HL-60 (cell line): ENCODE measurements around the gene USP21.
A peak's percentile ranks its signal among the peaks of the same experiment; 100 is the strongest.
"Not testable (repeated sequence)": the region's sequence is repeated elsewhere in the genome, so short reads cannot be mapped to it uniquely, and the experiment has no call there.

Experiments
- DNase-seq, 2 experiments: peaks; one replicate each; pipeline ENCODE4 v3.0.0-alpha.2; 2010 to 2020; ENCODE audit warnings: low read depth in 1 of 2, low spot score in 1 of 2
- H3K27ac ChIP-seq: fragments of 250-450 bp; sonication (Bioruptor Pico); replicated peaks from 2 replicates; pipeline ENCODE4 v1.5.1; 2020; ENCODE audit warnings: mild to moderate bottlenecking, moderate library complexity
- H3K27me3 ChIP-seq: fragments of 250-450 bp; sonication (Bioruptor Pico); 2 replicates; pipeline ENCODE4 v1.5.1; 2021; ENCODE audit warnings: mild to moderate bottlenecking, moderate library complexity; ENCODE audit not compliant: insufficient read depth, poor library complexity, severe bottlenecking
- H3K4me3 ChIP-seq: replicated peaks from 2 replicates; pipeline ENCODE4 v1.5.1; 2011; ENCODE audit warnings: mild to moderate bottlenecking, control low read depth, low read length; ENCODE audit not compliant: insufficient read depth
- GABPA ChIP-seq: IDR thresholded peaks from 2 replicates; pipeline ENCODE4 v1.6.1; 2012; ENCODE audit warnings: low read depth
- POLR2AphosphoS5 ChIP-seq: IDR thresholded peaks from 2 replicates; pipeline ENCODE4 v1.6.1; 2012; ENCODE audit warnings: low read depth
- SPI1 ChIP-seq: IDR thresholded peaks from 2 replicates; pipeline ENCODE4 v1.6.1; 2012; ENCODE audit warnings: low read depth, mild to moderate bottlenecking, borderline replicate concordance
- TF ChIP-seq, protein P1 (sequence below): IDR thresholded peaks from one replicate; pipeline ENCODE4 v1.5.1; 2011; ENCODE audit warnings: low read length, control low read depth, inconsistent platforms; ENCODE audit not compliant: insufficient read depth
- TF ChIP-seq, protein P2 (sequence below): IDR thresholded peaks from 2 replicates; pipeline ENCODE4 v1.6.1; 2012; ENCODE audit warnings: low read depth; ENCODE audit not compliant: insufficient replicate concordance

Gene USP21

DNA sequence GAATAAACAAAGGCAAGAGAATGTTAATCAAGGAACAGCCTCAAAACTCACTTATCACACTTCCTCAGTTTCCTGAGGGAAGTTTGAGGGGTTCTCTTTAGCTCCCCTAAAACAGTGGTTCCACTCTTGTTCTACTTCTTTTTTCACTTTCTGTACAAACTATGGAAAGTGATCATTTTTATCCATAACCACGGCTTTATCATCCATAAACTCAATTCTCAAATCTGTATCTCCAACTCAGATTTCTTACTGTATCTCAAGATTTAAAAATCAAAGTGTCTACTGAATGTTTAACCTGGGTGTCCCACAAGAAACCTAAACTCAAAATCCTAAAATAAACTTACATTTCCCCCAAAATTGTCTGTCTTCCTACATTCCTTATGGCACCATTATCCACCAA lies 45.4 kb upstream of the USP21 start:
- H3K27me3 ChIP-seq: no peaks in the 10 kb centered on the region
- H3K27ac ChIP-seq: no peak overlapping the region; the same call in 1 of the 2 replicates
- no peak for DNase-seq
- H3K4me3 ChIP-seq: no peak overlapping the region
- TF ChIP-seq POLR2AphosphoS5 (no peak), GABPA (no peak), SPI1 (no peak)
- TF ChIP-seq, protein P1, sequence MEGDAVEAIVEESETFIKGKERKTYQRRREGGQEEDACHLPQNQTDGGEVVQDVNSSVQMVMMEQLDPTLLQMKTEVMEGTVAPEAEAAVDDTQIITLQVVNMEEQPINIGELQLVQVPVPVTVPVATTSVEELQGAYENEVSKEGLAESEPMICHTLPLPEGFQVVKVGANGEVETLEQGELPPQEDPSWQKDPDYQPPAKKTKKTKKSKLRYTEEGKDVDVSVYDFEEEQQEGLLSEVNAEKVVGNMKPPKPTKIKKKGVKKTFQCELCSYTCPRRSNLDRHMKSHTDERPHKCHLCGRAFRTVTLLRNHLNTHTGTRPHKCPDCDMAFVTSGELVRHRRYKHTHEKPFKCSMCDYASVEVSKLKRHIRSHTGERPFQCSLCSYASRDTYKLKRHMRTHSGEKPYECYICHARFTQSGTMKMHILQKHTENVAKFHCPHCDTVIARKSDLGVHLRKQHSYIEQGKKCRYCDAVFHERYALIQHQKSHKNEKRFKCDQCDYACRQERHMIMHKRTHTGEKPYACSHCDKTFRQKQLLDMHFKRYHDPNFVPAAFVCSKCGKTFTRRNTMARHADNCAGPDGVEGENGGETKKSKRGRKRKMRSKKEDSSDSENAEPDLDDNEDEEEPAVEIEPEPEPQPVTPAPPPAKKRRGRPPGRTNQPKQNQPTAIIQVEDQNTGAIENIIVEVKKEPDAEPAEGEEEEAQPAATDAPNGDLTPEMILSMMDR: no peak
- TF ChIP-seq, protein P2, sequence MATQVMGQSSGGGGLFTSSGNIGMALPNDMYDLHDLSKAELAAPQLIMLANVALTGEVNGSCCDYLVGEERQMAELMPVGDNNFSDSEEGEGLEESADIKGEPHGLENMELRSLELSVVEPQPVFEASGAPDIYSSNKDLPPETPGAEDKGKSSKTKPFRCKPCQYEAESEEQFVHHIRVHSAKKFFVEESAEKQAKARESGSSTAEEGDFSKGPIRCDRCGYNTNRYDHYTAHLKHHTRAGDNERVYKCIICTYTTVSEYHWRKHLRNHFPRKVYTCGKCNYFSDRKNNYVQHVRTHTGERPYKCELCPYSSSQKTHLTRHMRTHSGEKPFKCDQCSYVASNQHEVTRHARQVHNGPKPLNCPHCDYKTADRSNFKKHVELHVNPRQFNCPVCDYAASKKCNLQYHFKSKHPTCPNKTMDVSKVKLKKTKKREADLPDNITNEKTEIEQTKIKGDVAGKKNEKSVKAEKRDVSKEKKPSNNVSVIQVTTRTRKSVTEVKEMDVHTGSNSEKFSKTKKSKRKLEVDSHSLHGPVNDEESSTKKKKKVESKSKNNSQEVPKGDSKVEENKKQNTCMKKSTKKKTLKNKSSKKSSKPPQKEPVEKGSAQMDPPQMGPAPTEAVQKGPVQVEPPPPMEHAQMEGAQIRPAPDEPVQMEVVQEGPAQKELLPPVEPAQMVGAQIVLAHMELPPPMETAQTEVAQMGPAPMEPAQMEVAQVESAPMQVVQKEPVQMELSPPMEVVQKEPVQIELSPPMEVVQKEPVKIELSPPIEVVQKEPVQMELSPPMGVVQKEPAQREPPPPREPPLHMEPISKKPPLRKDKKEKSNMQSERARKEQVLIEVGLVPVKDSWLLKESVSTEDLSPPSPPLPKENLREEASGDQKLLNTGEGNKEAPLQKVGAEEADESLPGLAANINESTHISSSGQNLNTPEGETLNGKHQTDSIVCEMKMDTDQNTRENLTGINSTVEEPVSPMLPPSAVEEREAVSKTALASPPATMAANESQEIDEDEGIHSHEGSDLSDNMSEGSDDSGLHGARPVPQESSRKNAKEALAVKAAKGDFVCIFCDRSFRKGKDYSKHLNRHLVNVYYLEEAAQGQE: no peak

DNA sequence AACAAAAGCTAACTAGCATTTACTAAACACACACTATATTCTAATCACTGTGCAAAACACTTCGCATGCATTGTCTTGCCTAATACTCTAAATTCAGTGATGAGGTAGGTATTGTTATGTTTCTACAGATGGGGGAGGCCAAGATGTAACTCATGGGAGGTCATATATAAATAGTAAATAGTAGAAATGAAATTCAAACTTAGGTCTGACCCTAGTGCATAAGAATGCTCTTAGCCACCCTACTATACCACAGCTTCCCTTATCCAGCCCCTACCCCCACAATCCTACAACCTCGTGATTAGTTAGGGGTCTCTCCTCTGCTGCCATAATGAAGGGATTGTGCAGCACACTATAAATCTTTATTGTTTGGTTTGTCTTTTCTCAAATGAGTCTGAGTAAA lies 44.7 kb upstream of the USP21 start:
- TF ChIP-seq GABPA (no peak), POLR2AphosphoS5 (no peak), SPI1 (no peak)
- TF ChIP-seq, protein P2: no peak
- TF ChIP-seq, protein P1: no peak
- Histone ChIP-seq H3K27me3 (no peaks in the 10 kb centered on the region), H3K4me3 (no peak overlapping the region), H3K27ac (no peak overlapping the region; the same call in 1 of the 2 replicates)
- no peak for DNase-seq

DNA sequence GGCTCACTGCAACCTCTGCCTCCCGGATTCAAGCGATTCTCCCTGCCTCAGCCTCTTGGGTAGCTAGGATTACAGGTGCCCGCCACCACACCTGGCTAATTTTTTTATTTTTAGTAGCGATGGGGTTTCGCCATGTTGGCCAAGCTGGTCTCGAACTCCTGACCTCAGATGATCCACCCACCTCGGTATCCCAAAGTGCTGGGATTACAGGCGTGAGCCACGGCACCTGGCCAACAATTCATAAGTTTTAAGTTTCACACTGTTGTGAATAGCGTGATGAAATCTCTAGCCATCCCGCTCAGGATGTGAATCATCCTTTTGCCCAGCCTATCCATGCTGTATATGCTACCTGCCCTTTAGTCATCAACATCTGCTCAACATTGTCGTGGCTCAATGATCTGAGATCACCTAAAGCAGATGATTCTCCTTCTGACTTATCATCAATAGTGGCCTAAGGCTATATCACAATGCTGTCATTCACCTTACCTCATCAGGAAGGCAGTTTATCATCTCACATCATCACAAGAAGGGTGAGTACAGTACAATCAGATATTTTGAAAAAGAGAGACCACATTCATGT lies 44.1 kb upstream of the USP21 start:
- H3K4me3 ChIP-seq: no peak overlapping the region

DNA sequence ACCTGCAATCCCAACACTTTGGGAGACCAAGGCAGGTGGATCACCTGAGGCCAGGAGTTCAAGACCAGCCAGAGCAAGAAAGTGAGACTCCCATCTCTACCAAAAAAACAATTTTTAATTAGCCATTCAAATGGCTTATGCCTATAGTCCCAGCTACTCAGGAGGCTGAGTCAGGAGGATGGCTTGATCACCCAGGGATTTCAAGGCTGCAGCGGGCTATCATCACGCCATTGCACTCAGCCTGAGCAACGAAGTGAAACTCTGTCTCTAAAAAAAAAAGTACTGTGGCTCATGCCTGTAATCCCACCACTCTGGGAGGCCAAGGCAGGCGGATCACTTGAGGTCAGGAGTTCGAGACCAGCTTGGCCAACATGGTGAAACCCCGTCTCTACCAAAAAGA lies 43.3 kb upstream of the USP21 start:
- H3K4me3 ChIP-seq, DNase-seq, H3K27me3 ChIP-seq: not testable (repeated sequence)
- peak overlapping the region; percentile 84; the same call in 1 of the 2 replicates for H3K27ac ChIP-seq

More for the DNA sequence above, 44.1 kb upstream of the USP21 start:
- TF ChIP-seq POLR2AphosphoS5 (no peak), GABPA (no peak), SPI1 (no peak)
- TF ChIP-seq, protein P2: no peak
- TF ChIP-seq, protein P1: no peak
- H3K27ac ChIP-seq: no peak overlapping the region; the same call in 1 of the 2 replicates
- no peaks in the 10 kb centered on the region for H3K27me3 ChIP-seq
- peak; percentile 49 to 72 for DNase-seq
